DMS 273 (cell line): Measurements from ENCODE around the gene EFNB2.

Experiments
- DNase-seq: peaks from one replicate; lab custom pipeline; 2025; ENCODE audit not compliant: unreplicated experiment; lab: John Stamatoyannopoulos, UW

EFNB2 gene

DNA sequence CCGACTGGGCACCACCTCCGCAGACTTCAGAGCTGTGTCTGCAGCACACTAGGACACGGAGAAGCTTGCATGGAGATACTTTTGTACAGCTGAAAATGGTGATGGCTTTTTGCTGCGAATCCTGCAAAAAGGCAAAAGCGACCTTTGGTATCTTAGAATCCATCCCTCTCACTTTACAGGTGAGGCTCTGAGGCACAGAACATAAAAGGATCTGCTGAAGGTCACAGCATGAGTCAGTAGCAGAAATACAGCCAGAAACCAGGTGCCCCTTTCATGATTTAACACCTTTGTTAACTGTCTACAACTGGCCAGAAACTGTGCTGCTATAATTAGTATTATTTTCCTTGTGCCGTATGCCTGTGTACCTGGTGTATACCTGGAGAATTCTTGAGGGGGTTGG is 48.3 kb downstream of the EFNB2 start:
- no peak for DNase-seq

DNA sequence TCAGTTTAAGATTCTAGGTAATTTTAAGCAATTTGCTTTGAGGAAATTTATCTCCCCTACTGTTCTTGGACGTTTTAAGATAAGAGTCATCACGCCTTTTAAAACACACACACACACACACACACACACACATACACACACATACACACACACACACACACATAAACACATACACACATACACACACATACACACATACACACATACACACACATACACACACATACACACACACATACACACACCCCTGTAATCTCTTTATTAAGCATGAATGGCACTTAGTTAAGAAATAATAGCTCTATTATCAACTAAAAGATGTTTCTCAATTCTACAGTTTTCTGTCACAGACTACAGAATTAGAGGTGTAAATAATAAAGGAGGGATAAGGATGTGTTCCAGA is 49.2 kb downstream of the EFNB2 start:
- DNase-seq: no peak

DNA sequence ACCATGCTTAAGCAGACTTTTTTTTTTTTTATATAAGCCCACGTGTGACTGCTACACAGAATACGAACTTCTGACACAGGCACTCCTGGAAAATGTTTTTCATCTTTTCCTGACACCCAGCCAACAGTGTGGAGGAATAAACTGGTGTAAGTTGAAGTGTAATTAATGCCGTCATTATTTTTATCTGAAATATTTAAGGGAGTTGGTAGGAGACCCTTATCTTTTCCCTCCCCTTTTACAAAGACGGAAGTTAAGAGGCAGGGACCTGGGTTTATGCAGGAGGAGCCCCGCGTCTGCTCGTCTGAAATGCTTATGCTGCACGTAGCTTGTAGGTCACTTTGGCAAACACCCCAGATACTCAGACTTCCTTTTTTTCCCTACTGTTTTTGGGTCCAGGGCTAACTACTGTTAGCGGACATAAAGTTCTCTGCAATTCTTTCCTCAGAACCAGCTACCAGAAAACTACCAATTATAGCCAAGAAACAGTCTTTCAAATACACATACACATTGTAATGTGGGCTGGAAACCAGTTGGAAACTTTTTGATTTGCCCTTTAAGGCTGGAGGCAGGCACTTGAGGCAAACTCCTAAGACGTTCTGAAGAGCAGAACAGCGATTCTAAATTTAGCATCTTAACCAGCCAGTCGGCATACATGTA is 50.8 kb downstream of the EFNB2 start:
- DNase-seq: no peak

DNA sequence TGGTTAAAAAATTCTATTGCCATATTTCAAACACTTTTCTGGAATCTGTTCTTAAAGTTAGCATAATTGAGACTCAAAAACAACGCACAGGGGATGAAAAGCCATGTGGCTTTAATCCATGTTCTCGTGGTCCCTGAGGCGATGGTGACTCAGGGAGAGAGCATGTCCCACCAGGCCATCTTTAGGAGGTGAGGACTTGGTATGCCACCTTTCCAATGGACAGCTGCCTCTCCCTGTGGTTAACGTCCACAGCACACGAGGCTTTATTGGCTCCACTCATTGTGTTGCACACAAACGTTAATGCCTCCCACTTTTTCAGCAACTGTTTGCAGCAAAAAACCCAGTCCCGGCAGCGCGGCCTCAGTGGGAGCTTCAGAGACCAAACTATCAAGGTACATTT is 51.4 kb downstream of the EFNB2 start:
- no peak for DNase-seq

DNA sequence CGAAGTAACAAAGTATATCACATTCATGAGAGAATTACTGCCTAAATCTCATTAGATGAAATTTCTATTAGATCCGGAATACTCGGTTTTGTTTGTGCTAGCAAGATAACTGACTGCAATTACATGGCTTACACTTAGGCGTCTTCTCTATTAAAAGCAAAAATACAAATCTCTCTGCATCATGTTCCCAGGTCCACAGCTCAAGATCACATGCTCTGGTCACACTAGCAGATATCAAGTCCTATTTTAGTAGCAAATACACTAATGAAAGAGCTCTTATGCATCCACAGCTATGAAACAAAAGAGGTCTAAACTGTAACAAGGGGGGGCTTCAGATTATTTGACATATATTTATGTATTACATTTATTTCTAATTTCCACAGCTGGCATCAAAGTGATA is 53.5 kb downstream of the EFNB2 start:
- no peak for DNase-seq

DNA sequence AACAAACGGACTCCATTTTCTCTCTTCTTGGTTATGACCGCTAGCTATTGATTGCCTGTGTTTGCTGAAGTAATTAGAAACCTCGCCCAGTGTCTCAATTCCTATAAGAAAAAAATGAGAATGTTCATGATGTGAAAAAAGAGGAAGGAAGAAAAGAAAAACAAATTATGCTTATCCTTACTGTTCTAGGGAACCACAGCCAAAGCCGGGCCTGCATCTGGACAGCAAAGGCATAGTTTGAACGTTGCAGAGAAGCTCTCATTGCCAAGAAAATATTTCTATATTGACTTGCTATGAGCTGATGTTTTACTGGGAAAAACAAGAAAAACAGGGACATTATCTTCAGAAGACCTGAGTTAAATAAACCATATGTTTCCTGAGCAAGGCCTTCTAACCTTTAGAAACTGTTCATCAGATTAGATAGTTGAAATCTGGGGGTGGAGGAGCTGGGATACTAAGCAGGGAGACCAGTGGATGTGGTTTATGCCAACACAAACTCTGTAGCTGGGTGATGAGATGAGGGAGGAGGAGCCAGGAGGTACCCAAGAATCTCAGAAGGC is 55.0 kb downstream of the EFNB2 start:
- no peak for DNase-seq

DNA sequence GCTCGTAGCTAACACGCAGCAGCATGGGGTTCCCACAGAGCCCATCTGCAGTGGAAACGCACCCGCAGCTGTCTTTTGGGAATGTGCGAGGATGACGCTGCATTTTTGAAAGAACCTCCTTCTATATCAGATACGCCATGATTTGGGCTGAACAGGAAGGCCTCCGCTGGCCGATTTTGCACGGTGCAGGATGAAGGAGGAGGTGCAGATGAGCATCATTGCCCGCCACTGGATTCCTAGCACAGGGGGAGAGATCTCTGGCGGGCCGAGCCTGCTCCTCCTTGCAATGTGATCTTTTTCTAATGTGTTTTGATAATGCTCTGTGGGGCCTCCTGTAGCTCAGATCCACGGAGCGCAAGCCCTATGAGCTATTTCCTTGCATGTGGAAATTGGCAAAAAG is 55.5 kb downstream of the EFNB2 start:
- no peak for DNase-seq

DNA sequence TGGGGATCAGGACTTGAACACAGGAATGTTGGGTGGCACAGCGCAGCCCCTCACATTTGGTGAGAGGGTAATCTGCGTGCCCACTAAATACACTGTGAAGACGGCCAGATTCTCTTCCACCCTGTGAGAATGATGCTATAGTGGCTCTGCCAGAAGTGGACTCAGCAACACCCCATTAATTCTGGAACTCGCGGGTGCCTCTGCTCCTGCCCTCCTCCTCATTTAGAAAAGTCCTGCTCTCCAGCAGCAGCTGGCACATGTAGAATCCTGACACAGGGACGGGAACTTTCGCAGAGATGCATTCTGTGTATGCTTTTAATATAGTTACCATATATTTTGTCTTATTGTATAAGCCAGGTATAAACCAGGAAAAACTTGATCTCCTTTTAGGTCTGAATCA is 57.3 kb downstream of the EFNB2 start:
- DNase-seq: no peak

DNA sequence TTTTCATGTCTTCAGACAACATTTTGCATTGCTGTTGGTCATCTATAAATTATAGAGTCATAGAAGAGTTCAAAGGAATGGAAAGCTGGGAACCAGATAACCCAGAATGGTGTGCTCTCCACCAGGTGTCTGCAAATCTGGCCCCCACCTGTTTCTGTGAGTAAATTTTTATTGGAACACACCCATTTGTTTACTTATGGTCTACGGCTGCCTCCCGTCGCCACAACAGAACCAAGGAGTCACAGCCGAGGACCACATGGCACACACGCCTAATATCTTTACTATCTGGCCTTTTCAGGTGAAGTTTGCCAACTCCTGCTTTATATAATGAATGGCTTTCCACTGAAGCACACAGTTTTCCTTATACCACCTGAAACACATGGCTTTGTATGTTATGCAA is 58.2 kb downstream of the EFNB2 start:
- no peak for DNase-seq

DNA sequence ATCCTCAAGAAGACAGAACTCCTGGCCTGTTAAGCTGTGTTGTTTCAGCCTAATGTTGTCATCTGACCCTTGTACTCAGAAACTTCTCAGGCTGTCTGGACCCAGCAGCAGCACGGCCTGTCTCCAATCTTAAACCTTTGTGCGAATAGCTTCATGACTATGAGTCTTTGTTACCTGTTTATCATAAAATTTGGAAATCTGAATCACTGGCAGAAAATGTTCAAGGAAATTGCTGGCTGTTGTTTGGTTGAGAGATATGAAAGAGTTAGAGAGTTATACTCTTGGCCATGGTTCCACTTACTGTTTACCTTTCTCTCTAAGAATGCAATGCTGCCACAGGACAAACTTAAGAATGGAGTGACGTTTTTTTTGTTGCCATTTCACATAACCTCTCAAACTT is 59.6 kb downstream of the EFNB2 start:
- DNase-seq: no peak

DNA sequence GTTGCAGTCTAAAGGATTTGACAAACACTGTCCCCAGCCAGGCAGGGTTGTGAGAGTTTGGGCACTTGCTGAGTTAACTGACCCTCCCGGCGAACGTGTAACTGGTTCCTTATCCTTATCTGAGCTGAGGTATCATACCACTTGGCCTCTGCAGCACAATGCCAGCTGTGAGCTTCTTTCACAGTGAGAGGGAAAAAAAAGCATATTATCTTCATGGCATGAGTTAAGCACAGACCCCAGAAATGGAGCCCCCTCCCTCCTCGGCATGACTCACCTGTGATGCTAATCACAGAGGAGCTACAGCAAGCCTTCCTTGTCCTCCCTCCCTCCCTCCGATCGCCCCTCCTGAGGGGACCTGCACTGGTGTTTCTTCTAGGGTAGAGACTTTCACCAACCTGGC is 60.5 kb downstream of the EFNB2 start:
- no peak for DNase-seq

DNA sequence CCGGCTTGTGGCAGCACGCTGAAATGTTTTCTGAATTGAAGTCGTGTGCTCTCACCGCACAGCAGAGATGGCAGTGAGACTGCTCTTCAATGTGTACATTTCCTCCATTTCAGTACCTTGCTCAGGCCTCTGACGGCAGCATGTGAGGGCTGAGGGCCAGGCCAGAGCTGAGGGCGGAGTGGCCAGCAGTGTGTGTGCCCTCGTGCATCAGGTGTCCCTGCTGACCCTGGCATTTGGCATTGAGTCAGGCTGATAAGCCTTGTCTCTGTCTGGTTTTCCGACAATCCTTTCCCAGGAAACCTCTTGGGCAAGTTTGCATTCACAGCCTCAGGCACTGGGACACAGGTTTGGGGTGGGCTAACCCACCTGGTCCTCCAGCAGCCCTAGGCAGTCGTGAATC is 62.3 kb downstream of the EFNB2 start:
- DNase-seq: no peak

DNA sequence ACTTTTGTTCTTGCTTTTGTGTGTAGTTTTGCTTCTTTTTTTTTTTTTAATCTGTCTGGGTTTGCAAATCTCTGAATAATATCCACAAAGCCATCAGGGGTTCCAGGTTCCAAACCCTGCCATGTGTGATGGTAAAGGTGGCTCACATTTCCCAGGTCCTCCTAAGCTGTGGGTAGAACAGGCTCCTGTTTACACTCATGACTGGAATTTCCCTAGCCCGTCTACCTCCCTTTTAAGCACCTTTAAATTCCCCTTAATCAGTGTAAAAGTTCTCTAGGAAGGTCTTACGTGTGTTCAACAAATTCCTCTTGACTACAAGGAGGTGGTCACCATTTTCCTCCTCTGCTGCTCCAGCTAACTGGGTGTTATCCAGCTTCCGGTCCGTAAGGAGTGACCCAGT is 62.8 kb downstream of the EFNB2 start:
- DNase-seq: no peak

DNA sequence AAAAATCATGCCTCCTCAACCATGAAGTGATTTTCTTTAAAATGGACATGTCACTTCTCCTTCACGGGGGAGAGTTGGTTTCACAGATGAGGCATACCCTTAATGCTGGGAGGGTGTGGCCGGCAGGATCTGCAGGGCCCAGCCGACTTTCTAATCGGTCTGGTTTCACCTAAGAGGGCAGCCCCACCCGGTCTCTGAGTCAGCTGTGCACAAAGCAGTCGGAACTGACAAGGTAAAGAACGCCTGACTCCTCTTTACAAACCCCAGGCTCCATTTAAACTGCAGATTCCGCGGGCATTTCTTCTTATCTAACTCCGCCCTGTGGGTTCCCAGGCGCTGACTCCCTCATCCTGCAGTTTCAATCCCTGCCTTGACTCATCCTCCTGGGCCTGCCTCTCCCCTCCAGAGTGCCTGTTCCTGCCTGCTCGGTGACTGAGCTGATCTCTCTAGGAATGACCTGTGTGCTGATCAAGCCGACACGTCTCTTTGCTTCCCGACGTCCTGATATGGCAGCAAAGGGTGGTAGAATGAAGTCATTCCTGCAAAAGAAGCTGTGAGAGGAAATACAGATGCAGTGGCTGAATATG is 63.4 kb downstream of the EFNB2 start:
- DNase-seq: no peak

DNA sequence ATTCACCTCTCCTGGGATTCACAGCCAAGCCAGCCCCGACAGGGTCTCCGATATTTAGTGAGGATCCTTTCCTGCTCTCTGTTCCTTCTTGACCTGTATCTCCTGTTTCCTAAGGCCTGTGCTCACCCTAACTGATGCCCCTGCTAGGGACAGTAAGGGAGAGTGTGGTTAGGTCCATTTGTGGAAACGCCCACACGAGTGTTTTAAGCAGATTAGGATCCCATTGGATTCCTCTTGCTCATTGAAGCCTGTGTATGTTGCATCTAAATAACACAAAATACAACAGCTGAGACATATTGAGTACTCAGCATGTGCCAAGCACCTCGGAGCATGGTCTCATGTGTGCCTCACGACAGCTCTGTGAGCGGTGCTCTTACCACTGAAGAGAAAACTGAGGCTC is 64.9 kb downstream of the EFNB2 start:
- DNase-seq: no peak

DNA sequence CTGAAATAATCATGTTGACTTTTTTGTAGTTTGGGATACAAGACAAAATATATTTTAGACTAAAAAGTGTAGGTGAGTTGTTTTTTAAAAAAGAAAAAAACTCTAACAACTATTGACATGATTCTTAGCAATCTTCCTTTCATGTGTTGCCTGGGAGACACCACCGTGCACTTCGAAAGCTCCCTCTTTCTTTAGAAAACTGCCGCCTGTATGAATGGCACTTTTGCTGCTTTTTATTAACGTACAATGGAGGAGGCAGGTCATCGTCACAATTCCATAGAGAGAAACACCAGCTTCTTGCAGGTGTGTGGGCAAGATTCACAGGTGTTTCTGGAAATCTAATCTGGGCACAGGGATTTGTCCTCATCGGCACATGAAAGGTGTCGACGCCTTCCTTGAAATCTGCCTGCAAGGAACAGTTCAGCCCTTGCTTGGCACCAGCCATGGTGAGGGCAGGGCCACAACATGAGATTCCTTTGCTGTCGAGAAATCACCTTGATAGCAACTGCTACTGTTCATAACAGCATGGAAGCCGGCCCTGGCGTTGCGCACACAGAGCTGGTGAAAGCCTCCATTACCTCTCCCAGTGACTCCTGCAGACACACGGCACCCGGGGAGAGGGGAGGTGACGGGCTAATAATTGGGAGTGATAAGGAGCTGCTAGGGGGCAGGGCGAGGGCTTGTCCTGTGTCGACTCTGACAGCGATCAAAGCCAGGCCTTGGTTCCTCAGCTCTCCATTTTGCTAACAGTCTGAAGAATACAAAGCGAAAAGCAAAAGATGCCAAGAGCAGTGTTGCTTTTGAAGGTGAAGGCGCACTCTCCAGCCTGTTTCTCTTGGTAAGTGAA is 66.5 kb downstream of the EFNB2 start:
- DNase-seq: no peak

DNA sequence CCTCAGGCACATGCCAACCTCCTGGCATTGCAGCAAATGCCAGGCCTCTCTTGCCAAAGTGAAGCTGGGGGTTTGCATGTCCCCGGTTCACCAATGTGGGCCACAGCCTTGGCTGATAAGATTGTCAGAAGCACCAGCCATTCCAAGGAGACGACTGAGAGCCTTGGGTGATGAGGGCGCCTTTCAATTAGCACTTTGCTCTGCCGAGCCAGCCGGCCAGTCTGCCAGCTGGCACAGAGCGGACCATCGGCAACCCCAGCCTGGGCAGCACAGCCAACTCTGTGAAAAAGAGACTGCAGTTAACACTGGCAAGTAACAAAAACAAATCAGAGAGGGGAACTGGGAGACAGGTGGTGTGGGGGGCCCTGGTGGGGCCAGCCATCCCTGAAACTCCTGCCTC is 67.3 kb downstream of the EFNB2 start:
- DNase-seq: no peak

DNA sequence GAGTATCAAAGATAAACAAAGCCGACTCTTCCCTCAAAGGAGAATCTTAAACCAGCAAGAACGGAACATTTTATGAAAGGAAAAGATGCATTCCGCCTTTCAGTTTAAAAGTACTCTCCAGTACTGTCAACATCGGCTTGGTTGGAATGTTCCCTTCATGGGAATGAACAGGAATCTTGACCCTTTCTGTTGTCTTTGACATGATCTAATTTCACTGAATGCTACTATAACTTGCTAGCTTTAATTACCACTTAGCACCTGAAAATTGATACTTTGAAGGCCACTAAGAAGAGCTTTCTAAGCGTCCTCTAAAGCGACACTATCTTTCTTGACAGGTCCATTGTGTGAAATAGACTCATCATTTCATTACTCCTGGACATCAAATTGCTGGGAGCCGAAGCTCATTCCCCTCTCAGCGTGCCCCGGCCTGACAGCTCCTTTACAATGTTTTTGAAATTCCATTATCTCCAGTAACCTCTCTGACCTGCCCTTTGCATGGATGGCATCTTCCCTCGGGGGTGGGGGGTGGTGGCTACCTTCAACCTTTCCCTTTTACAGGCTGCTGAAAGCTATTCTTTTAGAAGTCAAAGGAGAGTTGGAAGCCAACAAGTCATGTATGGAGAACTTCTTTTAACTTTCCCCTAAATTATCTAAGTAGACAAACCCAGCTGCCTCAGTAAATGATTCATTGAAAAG is 67.9 kb downstream of the EFNB2 start:
- DNase-seq: no peak

DNA sequence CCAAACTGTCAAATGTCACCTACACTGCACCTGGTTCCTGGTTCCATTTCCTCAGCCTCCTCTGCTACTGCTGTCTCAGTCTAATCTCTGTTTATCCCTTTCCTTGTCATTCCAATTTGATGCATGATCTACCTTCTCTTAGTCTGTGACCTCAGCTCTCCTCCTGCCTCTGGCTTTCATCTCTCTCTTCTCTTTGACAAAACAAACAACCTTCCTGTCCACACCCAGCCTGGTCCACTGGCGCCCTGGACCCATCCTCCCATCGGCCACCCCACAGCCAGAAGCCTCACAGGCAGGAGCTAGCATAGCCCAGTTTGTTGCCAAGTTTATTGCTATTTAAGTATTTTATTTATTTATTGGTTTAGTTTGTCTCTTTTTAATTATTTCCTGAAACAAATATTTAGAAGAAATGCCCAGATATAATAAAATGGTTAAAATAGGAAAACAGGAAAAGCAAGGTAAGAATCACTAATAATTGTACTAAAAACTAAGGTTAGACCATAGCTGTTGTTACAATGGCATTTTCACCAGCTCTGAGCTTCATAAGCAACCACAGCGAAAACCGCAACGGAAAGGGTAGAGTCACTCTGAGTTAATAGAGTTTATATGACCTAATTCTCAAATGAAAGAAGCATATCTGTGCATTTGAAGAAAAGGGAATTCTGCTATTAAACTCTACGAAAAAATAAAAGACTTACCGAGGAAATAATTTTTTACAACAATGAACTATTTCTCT is 68.6 kb downstream of the EFNB2 start:
- DNase-seq: no peak

DNA sequence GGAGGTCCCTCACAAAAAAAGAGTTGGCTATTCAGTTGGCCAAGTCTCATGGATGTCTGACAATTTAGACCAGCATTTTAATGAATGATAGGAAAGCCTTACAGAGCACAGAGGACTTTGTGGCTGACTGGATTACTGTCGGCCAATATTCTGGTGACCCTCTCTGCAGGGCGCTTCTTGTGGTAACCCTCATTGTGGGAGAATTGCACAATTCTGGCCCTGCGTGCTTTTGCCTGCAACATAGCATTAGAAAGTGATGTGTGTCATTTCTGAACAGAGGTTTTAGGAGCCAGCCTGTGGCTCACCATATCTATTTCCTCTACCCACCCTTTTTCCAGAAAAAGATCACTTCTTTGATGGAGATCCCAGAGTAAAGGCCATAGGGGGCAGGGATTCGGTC is 71.4 kb downstream of the EFNB2 start:
- DNase-seq: no peak

DNA sequence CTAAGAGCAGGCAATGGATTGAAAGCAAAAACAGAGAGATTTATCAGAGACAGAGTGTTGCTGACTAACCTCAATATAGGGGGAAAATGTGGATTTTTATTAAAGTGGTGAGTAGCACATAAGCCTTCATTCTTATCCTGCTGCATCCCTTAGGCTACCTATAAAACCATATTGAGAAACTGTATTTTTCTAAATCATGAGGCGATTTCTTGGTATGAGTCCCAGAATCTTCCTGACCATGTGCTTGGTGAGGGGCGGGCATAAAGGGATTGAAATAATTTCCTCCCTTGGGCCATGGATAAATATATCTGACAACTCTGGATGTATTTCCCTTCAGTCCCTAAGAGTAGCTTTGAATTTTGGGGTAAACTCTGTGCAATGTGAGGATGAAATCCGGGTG is 72.8 kb downstream of the EFNB2 start:
- DNase-seq: no peak
